Measurements from ENCODE around the gene MAGEH1. TPM values are rescaled to one million over a fixed set of nuclear protein-coding genes. Genes with fewer than 3 reads are reported as not detected.

The MAGEH1 gene
- total and polyA plus RNA-seq, 2 of the 8 experiments (the other 6 are each of a cell fraction or from before 2014, with no cell fraction given) = 9.4 to 13.4 TPM

DNA sequence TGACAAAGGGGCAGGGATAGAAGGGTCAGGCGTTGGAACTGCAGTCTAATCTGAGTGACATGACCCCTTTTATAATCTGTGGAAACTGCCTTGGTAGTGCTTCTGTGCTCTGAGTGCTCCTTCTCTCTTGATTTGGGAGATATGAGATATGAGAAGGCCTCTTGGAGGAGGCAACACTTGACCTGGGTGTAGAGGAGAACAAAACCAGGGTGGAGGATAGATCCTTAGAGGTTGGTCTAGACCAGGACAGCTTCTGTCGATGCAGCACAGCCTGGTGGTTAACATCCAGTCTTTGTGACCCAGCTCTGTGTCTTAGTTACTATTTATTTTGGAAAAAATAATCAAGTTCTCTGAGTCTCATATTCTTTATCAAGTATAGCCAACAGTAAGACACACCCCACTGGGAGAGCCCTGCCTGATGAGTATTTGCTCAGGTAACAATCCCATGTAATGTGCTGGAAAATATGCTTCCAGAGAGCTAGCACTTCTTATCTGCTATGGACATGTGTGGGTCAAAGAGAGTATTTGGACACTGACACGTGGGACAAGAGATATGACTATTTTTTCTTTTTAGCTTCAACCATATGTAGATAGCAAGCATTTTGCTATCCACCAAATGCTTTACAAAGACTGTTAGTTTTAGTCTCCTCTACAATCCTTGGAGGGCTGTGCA is 28.6 kb downstream of the MAGEH1 start:
- Histone ChIP-seq H3K23ac (ENCODE audit: insufficient read length) (no peak overlapping the region), H2AFZ (ENCODE audit: low read length) (no peak overlapping the region), H4K20me1 (replicated peaks in 1 of 2; ENCODE audit: control insufficient read depth in 1 of 2, insufficient read depth in 2 of 2, low read length in 2 of 2) (no peaks in the 10 kb centered on the region), H3K27me3 (replicated peaks in 1 of 4; ENCODE audit: control insufficient read depth in 3 of 4, extremely low read depth in 1 of 4, insufficient read depth in 3 of 4, low read length in 3 of 4) (no peaks in the 10 kb centered on the region), H2BK12ac (ENCODE audit: low read depth, low read length) (no peak overlapping the region), H3K18ac (ENCODE audit: extremely low read depth, low read length) (no peak overlapping the region), H4K8ac (ENCODE audit: extremely low read depth, insufficient read depth, low read length) (no peak overlapping the region), H3K4me1 (replicated peaks in 1 of 4; ENCODE audit: control insufficient read depth in 3 of 4, insufficient read depth in 4 of 4, low read length in 3 of 4) (no peaks in the 10 kb centered on the region), H3K36me3 (ENCODE audit: control insufficient read depth in 2 of 4, insufficient read depth in 4 of 4, low read length in 3 of 4) (no peaks in the 10 kb centered on the region), H3K79me2 (ENCODE audit: control insufficient read depth in 1 of 2, insufficient read depth in 2 of 2, low read length in 2 of 2) (no peaks in the 10 kb centered on the region), H2BK5ac (ENCODE audit: low read depth, low read length) (no peak overlapping the region), H3K23me2 (ENCODE audit: low read depth, low read length) (no peaks in the 10 kb centered on the region), H4K91ac (replicated peaks; ENCODE audit: insufficient read length, low read length) (no peak overlapping the region), H4K5ac (ENCODE audit: insufficient read length, low read depth, low read length) (no peak overlapping the region), H3K4me2 (ENCODE audit: insufficient read depth in 1 of 2, low read depth in 2 of 2, low read length in 2 of 2) (no peak overlapping the region), H2AK5ac (ENCODE audit: low read depth, low read length) (no peak overlapping the region), H2BK15ac (ENCODE audit: low read length) (no peak overlapping the region), H2BK20ac (ENCODE audit: low read length) (no peak overlapping the region), H3K9ac (replicated peaks in 1 of 4; ENCODE audit: extremely low read depth in 1 of 4, low read depth in 3 of 4, low read length in 3 of 4) (no peak overlapping the region), H3K27ac (ENCODE audit: low read depth, low read length) (no peak overlapping the region), H3K14ac (ENCODE audit: insufficient read length) (no peak overlapping the region), H2BK120ac (replicated peaks; ENCODE audit: low read depth, low read length) (no peak overlapping the region), H3K9me3 (ENCODE audit: insufficient read depth in 2 of 2, low read depth in 1 of 2, low read length in 1 of 2) (no peaks in the 10 kb centered on the region), H3K4ac (replicated peaks; ENCODE audit: insufficient read length, low read depth, low read length) (no peak overlapping the region), H3K4me3 (ENCODE audit: extremely low read depth in 1 of 4, insufficient read depth in 2 of 4, low read depth in 3 of 4, low read length in 4 of 4) (no peak overlapping the region), H3K56ac (replicated peaks; ENCODE audit: insufficient read length, low read depth, low read length) (no peak overlapping the region), H3K79me1 (ENCODE audit: low read depth, low read length) (no peaks in the 10 kb centered on the region)
- CTCF ChIA-PET (ENCODE audit: partially characterized antibody) = no interaction called here
- POLR2A ChIA-PET (ENCODE audit: partially characterized antibody) = no interaction called here
- 77% methylated on average over 3 of the region's 3 CpGs; no CpG with 5 or more reads in 1 of the 2 experiments for WGBS, 2 experiments (ENCODE audit: extremely low coverage in 1 of 2, insufficient coverage in 1 of 2, insufficient read length in 1 of 2, insufficient replicate concordance in 2 of 2, low coverage in 1 of 2, low lambda C conversion rate in 2 of 2, missing lambda C conversion rate in 1 of 2)
- FAIRE-seq (no peak), DNase-seq (ENCODE audit: low read depth in 1 of 2, low spot score in 2 of 2) (no peak)
- TF ChIP-seq TAF7 (optimal IDR thresholded peaks at IDR 0.05; ENCODE audit: borderline replicate concordance, low read depth, low read length) (no peak), CTCF (IDR thresholded peaks at IDR 0.05; ENCODE audit: control extremely low read depth in 1 of 3, insufficient read depth in 1 of 3, low read depth in 1 of 3, low read length in 3 of 3) (no peak), GABPA (IDR thresholded peaks at IDR 0.05; ENCODE audit: borderline replicate concordance, insufficient read depth, low read length) (no peak), HDAC2 (IDR thresholded peaks at IDR 0.05; ENCODE audit: borderline replicate concordance in 1 of 2, low read depth in 2 of 2, low read length in 2 of 2) (no peak), JUN (IDR thresholded peaks at IDR 0.05; ENCODE audit: low read depth, low read length) (no peak), SP2 (IDR thresholded peaks at IDR 0.05; ENCODE audit: low read length) (no peak), CHD2 (IDR thresholded peaks at IDR 0.05; ENCODE audit: low read length) (no peak), KDM1A (IDR thresholded peaks at IDR 0.05; ENCODE audit: borderline replicate concordance, low read length) (no peak)
- TF ChIP-seq, protein P1, sequence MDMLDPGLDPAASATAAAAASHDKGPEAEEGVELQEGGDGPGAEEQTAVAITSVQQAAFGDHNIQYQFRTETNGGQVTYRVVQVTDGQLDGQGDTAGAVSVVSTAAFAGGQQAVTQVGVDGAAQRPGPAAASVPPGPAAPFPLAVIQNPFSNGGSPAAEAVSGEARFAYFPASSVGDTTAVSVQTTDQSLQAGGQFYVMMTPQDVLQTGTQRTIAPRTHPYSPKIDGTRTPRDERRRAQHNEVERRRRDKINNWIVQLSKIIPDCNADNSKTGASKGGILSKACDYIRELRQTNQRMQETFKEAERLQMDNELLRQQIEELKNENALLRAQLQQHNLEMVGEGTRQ (IDR thresholded peaks at IDR 0.05; ENCODE audit: low read length) = no peak
